HG03439 (cell line): ENCODE results near the gene SLC16A2.

Experiments used
- ATAC-seq: cut with Tn5 transposase; IDR thresholded peaks from one replicate; pipeline ENCODE4 v1.9.1; 2021; ENCODE audit warnings: mild to moderate bottlenecking, moderate library complexity; ENCODE audit not compliant: unreplicated experiment

Gene SLC16A2

DNA sequence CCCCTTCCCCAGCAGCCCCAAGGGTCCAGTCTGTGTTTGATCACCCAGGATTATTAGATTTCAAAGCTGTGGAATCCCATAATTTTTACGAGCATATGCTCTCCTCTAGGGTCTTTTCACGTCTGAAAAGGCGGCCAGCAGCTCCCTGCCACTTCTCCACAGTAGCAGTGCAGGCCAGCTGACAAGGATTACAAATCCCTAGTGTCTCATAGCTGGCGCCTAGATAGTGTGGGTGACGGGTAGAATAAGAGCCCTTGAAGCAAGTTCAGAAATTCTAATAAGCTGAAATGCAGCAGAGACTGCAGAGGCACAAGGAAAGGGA is 113.8 kb downstream of the SLC16A2 start:
- ATAC-seq, result no peak

DNA sequence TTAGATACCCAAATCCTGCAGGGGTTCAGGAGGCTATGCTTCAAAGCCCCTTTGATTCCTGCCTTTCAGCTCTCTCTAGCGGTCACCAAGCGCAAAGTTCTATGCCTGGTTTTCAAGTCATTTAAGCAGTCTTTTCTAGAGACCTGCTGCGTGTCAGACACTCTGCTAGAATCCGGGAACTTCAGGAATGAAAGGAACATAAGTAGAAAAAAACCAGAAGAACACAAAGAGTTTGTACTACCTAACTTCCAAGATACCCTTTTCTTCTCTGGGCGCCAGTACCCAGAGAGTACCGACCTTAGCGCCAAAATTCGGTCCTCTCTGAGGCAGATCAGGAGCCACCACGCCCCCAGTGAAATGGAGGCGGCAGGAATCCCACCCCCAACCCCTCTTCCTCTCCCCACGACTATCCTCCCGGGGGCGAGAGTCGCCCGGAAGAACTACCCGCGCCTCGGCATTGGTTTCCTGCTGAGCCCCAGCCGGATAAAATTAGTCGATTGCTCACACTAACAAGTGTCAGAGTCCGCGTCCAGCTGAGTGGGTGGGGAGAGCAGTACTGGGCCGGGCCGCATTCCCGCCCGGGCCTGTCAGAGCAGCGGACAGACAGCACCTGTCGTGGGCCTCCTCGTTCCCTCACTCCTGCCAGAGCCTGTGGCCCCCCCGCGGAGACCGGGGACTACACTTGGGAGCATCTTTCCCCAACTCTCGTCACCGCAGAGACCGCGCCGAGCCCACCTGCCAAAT is 114.3 kb downstream of the SLC16A2 start:
- peak; percentile 47 for ATAC-seq

- ATAC-seq, result peak; percentile 46
Observed at GRCh38 chrX:74536152-74536831, 115.0 kb downstream of the SLC16A2 start.

GRCh38 chrX:74536832-74537371 is 115.6 kb downstream of the SLC16A2 start:
- ATAC-seq, result no peak

GRCh38 chrX:74540635-74541249 is 119.4 kb downstream of the SLC16A2 start:
- ATAC-seq, result no peak

GRCh38 chrX:74545880-74546523 is 124.7 kb downstream of the SLC16A2 start:
- ATAC-seq, result no peak

GRCh38 chrX:74546984-74547383 is 125.7 kb downstream of the SLC16A2 start:
- ATAC-seq, result no peak

DNA sequence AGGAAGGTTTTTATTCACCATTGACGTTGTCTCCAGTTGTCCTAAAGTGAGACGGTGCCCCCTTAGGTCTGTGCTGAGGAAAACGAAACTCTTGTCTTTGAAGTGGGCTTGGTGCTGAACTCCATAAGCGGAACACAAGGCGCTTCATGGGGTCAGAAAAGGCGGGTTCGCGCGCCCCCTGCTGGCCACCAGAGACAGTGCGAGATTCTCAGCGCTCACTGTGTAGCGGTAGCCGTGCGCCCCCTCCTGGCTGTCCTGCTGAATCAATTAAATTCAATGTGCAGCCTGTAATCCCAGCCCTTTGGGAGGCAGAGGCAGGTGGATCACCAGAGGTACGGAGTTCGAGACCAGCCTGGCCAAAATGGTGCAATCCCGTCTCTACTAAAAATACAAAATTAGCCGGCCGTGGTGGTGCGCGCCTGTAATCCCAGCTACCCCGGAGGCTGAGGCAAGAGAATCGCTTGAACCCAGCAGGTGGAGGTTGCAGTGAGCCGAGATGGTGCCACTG is 129.1 kb downstream of the SLC16A2 start:
- ATAC-seq, result peak; percentile 95

DNA sequence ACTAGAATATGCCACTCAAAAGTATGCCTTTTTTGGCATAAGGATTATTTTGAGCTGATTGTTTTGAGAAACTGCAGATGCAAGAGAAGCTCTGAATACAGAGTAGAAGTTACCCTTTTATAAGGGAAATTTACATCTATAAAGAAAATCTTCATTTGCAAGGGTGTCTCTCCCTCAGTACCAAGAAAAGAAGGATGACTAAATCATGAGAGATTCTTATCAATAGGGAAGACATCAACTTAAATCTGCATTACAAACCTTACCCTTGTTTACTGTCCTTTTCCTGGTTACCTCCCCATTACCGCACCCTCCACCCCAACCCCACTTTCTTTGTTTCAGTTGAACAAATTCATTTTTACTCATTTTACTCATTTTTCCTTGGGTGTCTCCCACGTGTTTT is 130.6 kb downstream of the SLC16A2 start:
- no peak for ATAC-seq

DNA sequence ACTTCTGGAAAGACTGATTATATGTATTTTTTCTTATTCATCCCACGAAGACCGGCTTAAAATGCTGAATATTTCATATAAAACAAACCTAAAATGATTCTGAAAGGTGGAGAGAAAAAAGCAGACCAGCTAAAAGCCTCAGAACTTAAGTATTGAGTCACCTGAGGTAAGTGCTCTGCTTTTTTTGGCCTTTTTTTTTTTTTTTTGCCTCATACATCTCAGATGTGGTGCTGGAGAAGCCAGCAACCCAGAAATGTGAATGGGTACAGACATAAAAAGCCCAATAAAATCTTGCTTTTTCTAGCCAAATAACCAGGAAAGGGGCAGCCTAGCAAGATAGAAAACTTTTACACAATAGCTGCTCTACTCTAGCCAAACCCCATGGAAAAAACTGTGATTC is 136.1 kb downstream of the SLC16A2 start:
- no peak for ATAC-seq

- ATAC-seq, result no peak
Observed at GRCh38 chrX:74578137-74578536, 156.8 kb downstream of the SLC16A2 start.

- ATAC-seq, result no peak
Observed at GRCh38 chrX:74579597-74580198, 158.4 kb downstream of the SLC16A2 start.
